ENCODE measurements around the gene ANKRD33B.

Gene ANKRD33B

DNA sequence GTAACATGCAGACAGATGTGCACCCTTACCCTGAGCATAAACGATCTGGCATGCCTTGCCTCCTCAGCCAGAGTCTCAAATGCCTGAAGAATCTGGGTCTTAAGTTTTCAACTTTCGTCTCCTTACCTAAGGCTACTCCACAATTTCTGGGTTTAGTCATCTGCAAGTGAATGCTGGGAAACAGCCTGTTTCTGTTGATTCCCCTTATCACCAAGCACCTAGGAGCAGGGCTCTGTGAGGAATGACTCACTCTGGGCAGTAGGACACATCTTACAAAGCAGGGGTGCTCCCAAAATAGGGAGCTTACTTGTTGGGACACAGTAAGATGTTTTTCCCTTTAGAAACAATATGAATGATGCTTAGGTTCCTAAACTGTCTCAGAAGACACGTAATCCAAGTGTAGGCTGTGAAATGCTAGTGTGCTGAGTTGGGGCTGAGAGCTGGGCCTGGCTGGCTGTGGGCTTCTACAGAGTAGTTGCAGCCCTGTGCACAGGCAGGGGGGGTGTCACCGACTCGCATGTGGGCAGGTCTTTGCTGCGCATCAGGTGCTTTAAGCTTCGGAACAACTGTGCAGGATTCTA lies 139.1 kb downstream of the ANKRD33B start:
- no peak for FAIRE-seq

DNA sequence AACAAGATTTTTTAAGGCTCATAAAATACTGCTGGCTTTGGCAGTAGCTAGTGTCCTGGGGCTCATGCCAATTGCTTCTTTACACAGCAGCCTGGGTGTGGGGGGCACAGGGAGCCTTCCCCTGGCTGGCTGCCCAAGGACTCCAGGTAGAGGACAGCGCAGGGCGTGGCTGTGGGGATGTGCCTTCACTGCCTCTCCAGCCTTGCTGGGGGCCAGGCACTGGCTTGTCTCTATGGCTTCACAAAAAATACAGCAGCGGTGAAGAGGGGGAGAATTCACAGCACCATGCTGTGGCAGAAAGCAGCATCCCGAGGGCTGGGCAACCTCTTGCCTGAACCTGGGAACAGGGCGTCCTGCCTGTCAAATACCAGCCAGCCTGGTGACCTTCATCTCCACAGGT lies 139.8 kb downstream of the ANKRD33B start:
- FAIRE-seq, result no peak

DNA sequence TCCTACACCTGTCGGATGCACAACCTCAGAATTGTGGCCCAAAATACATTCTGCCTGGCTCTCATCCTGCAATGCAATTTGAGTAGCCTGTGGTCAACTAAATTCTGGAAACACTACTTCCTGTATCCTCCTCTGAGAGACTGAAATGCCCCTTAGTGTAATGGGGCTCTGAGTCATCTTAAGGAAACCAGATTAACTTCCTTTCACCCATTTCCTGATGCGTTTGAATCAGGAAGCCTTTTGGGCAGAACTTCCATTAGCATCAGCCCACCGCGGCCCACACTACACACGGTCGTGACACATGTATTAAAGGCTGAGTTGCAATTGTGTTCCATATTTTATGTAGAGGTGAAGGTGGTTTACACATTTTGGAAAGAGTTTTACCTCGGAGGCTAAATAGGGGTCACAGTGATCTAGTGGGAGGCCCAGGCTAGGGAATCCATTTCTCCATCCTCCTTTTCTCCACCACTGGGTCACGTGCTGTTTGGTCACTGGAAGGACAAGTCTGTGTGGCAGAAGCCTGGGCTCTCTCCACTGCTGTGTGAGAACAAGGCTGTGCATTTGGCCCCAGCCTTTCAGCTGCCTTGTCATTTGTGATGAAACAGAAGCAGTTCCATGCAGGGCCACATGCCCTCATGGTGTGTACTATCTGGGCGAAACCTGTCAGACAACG lies 141.2 kb downstream of the ANKRD33B start:
- no peak for FAIRE-seq

DNA sequence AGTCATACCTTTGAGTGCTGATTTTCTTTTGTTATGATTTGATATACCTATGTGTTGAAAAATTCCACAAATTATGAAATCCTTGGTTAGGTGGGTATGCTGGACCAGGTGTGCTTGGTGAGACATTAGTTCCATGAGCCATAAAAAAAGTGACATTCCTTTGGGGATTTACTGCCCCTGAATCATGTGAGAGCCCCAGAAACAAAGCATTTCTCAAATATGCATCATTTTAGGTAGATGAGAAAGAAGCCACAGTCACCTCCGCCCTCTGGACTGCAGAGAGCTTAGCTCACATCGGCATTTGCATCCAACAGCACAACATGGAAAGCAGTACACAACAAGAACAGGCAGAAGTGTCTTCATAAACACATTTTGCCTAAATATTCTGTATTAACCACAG lies 141.9 kb downstream of the ANKRD33B start:
- FAIRE-seq, result no peak

DNA sequence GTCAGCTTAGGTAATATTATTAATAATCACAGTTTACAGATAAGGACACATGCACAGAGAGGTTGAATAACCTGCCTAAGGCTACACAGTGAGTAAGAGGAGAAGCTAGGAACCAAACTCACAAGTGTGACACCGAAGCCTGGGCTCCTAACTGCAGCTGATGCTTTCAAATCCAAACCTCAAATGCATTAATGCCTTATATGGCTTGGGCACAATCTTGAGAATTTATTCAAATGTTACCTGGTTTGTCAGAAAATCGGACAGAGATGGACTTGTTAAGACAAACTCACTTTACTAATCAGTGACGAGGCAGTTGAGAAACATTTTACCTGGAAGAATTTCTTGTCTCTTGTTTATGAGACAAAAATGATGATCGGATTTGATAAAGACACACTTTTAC lies 142.5 kb downstream of the ANKRD33B start:
- FAIRE-seq, result no peak

All from A204.1 (cell line).